HG03025 (cell line): ENCODE measurements around the gene FIGN.

Source experiments
- ATAC-seq: cut with Tn5 transposase; IDR thresholded peaks from one replicate; pipeline ENCODE4 v1.9.1; 2021; ENCODE audit warnings: mild to moderate bottlenecking, moderate library complexity; ENCODE audit not compliant: unreplicated experiment, low FRiP score

Gene FIGN

GRCh38 chr2:163573652-163574051 lies 162.2 kb downstream of the FIGN start:
- ATAC-seq = no peak

DNA sequence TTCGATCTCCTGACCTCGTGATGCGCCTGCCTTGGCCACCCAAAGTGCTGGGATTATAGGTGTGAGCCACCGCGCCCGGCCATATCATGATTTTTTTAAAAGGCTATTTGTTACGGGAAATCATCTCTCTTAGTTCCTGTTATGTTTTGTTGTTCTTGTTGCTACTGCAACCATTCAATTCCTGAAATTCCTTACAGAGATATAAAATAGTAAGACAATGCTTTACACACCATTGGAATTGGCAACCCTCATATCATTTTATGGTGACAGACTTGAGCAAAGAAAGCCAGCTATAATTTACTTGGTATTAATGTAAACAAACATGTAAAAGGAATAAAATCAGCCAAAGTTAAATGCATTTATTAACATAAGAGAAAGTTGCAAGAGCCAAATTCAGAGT lies 163.0 kb downstream of the FIGN start:
- ATAC-seq = no peak

GRCh38 chr2:163571423-163572102 lies 164.2 kb downstream of the FIGN start:
- no peak for ATAC-seq

GRCh38 chr2:163570391-163570790 lies 165.4 kb downstream of the FIGN start:
- no peak for ATAC-seq

GRCh38 chr2:163565192-163565591 lies 170.6 kb downstream of the FIGN start:
- ATAC-seq = no peak

- ATAC-seq = no peak
Measured at GRCh38 chr2:163564236-163564635, 171.6 kb downstream of the FIGN start.

DNA sequence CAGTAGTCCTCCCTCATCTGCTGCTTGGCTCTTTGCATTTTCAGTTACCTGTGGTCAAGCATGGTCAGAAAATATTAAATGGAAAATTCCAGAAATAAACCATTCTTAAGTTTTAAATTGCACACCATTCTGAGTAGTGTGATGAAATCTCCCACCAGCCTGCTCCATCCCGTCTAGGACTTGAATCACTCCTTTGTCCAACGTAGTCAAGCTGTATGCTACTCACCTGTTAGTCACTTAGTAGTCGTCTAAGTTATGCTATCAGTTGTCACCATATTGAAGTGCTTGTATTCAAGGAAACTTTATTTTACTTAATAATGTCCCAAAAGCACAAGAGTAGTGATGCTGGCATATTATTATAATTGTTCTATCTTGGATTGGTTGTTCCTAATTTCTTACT lies 172.5 kb downstream of the FIGN start:
- no peak for ATAC-seq

DNA sequence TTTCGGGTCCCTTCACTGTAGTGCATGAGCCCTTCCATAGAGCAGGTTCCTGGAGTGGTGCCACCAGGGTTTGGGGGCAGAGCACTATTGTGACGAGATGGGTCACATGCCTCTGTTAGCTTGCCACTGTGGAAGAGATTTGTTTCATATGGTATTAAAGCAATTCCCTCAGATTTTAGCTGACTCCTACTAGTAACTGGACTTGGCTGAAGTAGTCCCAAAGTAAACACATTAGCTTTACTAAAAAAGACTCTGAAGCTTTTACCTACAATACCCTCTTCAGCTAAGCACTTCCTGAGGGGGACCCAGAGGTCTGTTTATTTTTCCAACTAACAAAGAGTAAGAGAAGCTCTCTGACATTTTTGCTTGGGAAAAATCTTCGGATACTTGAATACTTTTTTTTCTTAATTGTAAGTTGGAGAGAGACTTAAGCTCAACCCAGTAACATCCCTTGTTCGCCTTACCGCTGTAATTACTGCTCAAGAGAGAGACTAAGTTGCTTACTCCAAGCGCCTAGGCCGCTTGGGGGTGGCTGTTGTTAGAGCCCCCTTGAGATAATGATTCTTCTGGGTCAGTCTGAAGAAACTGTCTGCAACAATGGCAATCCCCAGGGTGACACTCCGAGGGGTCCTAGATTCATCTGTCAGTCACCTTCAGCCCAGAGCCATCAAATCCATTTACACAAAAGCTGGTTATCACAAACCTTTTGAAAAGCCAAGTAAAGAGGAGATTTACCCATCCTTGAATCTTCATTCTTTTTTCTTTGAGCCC lies 177.4 kb downstream of the FIGN start:
- ATAC-seq = no peak

- ATAC-seq = no peak
Measured at GRCh38 chr2:163556511-163556910, 179.3 kb downstream of the FIGN start.

DNA sequence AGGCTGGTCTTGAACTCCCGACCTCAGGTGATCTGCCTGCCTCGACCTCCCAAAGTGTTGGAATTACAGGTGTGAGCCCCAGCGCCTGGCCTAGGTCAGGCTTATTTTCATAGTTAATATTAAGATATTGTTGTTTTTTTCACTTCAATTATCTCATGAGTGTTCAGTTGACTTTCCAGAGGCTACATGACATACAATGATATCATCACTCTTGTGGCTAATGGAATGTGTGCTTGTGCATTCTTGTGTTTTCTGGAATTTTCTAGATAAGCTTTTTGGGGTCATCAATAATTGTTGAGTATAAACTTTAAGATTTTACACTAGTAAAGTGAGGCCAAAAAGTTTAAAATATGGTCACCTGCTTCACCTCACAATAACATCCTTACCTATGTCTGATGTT lies 180.9 kb downstream of the FIGN start:
- no peak for ATAC-seq

DNA sequence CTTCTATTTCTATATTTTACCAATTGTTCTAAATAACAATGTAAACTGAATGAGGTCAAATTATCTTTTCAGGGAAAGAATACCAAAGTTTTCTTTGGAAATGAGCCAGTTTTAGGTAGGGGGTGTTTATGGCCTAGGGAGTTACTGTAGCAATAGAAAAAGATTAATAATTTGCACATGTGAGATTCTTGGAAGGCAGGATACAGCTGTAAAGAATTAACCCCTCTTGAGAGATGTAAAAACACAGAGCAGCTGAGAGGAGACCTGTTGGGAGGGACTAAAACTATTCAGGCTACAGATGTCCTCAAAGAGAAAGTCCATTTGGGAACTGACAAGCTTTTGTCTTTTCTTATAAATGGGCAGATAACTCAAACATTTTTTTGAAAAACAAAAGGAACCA lies 182.2 kb downstream of the FIGN start:
- no peak for ATAC-seq

DNA sequence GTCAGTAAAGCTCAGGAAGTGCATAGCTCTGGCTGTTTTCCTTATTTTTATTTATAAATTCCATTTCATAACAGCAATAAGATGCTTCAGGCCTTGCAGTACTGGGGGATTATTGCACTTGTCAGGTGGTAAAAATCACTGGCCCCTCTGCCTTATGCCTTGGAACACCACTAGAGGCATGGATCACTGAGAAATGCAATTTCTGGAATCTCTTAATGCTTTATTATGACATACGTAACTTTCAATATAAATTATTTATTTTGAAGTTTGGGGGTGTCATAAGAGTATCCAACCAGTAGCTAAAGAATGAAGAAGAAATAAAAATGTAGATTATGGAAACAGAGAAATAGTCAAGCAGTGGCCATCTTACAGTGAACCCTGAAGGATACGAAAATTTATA lies 183.1 kb downstream of the FIGN start:
- ATAC-seq = no peak

DNA sequence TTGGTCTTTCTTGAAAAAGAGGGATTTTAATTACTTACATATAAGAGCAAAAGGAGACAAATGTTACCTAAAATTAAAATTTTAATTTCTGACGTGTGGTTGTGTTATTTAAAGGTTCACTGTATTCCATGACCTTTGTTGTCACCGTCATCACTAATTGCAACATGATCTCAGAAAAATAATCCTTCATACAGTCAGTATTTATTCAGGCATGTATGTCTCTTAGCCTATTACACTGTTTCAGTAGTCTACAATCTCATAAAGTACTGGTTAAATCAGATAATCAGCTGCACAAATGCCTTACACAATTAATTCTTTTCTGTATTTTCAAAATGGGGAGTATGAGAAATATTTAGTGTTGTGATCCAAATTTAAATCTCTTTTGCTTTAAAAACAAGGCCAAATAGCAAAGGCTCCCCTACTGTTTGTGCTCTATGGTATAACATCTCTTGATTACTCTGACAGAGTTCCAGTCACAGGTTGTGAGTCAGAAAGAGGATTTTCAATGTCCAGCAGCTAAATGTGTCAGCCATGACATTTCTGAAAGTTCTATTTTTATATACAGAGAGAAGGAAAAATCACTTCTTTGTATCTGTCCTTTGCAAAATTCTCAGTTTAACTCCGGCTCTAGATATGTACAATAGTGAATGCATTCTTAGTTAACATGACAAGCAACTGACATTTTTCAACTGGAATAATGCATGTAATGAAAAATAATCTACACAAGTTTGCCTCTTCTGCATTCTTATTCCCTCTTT lies 184.0 kb downstream of the FIGN start:
- ATAC-seq = no peak

GRCh38 chr2:163548970-163549369 lies 186.8 kb downstream of the FIGN start:
- no peak for ATAC-seq
